HG02759 (cell line): ENCODE measurements around the gene STK32B.
"Not testable (repeated sequence)": the region's sequence is repeated elsewhere in the genome, so short reads cannot be mapped to it uniquely, and the experiment has no call there.

ENCODE experiments used
- ATAC-seq: cut with Tn5 transposase; IDR thresholded peaks from one replicate; pipeline ENCODE4 v1.9.1; 2021; ENCODE audit warnings: mild to moderate bottlenecking, moderate library complexity; ENCODE audit not compliant: unreplicated experiment

STK32B gene

DNA sequence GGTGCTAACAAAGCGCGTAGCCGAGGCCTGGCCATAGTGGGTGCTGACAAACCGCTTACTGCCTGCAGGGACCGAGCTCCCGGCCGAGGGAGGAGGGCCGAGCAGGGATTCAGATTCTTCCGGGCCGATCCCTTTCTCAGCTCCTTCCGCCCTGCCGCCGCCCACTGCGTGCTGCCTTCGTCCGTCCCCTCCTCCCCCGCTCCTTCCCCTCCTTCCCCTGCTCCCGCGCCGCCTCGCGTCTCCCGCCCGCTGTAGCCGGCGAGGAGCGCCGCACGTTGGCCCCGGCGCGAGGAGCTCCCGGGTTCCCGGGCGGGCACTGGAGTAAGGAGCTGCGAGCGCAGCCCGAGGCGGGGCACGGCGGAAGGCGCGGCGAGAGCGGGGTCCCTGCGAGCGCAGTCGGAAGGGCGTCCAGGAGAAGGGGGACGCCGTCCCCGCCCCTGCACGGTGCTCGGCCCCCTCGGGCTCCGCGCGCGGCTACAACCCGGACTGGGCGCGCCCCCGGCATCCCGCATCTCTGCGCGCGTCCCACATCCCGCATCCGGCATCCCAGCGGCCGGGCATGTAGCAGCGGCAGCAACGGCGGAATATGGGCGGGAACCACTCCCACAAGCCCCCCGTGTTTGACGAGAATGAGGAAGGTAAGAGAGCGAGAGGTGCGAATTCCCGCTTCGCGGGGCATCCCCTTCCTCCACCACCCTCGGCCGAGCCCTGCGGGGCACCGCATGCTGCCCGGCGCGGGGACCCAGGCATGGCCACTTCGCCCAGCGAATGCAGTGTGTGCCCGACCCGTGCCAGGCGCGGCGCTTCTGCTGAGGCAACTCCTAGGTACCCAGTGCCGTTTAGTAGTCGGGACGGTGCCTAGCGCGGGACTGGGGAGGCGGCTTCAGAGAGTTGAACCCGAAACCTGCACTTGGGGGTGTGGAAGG, at the start of gene STK32B:
Gene STK32B (plus strand): TSS at position 203 of the 926 bp plus-strand sequence.
- no peak for ATAC-seq

DNA sequence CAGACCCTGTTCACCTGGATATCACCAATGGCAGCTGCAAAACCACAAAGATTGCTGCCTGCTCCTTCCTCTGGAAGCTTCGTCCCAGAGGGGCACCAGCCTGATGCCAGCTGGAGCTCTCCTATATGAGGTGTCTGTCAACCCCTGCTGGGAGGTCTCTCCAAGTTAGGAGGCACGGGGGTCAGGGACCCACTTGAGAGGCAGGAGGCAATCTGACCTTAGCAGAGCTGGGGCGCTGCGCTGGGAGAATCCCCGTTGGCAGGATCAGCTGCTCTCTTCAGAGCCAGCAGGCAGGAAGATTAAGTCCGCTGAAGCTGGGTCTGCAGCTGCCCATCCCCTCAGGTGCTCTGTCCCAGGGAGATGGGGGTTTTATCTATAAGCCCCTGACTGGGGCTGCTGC, 49.6 kb upstream of the STK32B start:
- ATAC-seq: not testable (repeated sequence)

DNA sequence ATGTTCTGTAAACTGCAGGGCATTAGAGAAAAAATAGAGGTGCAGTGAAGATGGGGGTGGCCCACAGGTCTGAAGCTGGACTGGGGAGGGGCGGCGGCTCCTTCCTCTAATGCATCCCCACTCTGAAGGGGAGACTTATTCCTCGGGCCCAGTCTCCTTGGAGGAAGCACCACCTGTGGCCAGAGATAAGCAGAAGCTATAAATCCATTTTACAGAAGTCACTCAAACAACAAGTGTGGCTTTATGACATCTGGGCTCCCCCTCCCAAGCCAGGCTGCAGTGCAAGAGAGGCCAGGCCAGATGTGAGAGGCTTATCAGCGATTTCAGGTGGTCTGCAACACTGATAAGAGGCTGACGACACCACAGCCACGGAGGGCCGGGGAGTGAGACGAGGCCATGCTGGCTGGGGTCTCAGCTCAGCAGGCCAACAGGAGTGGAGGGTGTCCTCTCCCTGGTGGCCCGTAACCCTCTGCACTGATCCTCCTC, 47.9 kb upstream of the STK32B start:
- ATAC-seq: no peak

DNA sequence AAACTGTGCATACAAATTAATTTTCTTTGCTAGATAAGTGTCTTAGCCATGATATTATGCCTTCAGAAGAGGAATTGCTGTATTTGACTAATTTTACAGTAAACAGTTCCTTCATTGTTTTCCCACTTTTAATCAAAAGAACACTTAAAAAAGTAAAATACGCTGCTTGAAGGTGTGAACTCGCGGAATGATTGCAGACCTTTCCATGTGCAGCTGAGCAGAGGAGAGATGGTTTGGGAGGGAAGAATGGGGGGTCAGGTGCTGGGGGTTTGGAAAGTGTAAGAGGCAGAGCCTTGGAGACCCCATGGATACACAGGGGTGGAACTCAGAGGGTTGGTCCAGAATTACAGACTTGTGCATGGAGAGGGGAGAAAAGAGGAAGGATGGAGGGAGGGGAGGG, 47.4 kb upstream of the STK32B start:
- no peak for ATAC-seq

DNA sequence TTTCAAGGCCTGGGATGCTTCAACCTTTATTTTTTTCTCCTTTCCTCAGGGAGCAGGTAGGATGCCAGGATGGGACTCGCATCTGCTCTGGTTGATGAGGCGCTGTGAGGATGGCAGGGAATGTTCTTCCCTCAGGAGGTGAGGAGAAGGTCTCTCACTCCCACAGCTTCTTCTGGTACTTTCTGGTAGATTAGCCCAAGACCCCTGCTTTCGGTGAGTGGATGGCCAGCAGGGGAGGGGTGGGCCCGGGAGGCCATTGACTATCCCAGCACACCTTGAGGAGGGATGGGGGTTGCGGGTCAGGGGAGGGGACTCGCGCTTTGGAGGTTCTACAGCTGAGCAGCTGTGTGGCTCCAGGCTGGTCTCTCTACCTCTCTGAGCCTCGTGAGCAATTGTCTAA, 46.8 kb upstream of the STK32B start:
- no peak for ATAC-seq

DNA sequence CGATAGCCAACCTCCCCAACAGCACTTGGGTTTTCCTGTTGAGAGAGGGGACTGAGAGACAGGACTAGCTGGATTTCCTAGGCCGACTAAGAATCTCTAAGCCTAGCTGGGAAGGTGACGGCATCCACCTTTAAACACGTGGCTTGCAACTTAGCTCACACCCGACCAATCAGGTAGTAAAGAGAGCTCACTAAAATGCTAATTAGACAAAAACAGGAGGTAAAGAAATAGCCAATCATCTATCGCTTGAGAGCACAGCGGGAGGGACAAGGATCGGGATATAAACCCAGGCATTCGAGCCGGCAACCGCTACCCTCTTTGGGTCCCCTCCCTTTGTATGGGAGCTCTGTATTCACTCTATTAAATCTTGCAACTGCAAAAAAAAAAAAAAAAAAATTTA, 44.3 kb upstream of the STK32B start:
- ATAC-seq: not testable (repeated sequence)

DNA sequence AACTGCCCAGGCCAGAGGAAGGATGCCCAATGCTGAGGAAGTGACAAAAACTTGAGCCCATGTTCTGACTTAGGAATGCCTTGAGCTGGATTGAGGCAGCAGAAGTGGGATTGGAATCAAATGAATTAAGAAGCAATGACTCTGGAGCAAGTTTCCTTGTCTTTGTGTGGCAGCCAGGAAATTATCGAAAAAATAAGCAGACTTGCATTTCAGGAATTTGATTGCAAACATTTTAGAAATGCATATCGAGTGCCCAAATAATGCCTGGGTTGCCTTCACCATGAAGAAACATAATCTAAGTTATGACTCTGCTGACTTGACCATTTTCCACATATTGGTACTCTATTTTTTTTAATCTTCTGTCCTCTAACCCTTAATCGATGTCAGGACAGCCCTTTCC, 41.5 kb upstream of the STK32B start:
- no peak for ATAC-seq

DNA sequence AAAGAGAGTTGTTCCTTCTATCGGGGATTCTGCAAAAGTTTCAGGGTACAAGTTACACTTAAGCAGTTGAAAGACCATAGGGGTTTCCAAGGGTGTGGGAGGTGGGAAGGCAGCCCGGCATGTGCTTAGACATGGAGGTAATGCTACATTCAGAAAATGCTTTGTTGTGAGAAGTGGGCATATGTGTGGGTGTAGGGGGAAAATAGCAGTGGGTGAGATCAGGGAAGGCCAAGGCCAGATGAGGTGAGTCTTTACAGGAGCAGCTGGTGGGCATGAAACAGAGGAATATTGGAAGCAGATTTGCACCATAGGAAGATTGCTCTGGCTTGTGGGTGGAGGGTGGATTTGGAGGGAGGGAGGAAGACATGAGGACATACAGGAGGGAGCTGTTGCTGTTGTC, 40.3 kb upstream of the STK32B start:
- ATAC-seq: no peak

DNA sequence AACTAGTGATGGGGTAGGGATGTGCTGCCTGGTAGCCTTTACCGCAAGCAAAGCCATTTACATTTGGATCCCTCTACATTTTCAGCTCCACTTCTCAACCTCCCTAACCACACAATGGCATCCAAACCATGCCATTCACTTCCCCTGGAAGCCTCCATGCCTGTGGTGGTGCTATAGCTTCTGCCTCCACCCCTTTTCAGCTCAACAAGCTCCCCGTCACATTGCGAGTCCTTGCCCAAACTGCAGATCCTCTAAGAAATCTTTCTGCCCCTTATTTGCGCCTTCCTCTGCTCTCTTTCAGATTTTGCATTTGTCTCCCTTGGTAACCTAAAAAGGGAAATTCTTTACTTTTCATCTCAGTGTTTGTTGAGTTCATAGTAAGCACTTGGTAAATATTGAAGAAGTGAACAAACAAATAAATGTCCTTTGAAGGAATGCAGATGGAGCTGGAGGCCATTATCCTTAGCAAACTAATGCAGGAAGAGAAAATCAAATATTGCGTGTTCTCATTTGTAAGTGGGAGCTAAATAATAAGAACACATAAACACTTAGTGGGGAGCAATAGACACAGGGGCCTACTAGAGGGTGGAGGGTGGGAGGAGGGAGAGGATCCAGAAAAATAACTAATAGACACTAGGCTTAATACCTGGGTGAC, 38.9 kb upstream of the STK32B start:
- ATAC-seq: no peak

DNA sequence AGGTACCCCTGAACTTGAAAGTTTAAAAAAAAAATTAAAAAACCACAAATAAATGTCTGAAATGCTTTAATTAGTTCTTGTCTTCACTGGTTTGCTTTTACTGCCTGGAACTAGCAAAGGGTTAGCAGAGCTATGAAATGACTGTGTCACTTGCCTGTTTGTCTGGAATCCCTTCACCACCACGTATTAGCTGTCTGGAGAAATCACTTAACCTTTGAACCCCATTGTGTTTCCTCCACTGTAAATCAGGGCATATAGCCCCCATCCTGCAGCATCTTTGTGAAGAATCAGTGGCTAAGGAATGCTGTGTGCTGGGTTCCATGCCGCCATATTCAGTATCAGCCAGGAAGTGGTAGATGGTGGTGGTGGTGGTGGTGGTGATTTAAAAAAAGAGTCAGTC, 38.3 kb upstream of the STK32B start:
- no peak for ATAC-seq

DNA sequence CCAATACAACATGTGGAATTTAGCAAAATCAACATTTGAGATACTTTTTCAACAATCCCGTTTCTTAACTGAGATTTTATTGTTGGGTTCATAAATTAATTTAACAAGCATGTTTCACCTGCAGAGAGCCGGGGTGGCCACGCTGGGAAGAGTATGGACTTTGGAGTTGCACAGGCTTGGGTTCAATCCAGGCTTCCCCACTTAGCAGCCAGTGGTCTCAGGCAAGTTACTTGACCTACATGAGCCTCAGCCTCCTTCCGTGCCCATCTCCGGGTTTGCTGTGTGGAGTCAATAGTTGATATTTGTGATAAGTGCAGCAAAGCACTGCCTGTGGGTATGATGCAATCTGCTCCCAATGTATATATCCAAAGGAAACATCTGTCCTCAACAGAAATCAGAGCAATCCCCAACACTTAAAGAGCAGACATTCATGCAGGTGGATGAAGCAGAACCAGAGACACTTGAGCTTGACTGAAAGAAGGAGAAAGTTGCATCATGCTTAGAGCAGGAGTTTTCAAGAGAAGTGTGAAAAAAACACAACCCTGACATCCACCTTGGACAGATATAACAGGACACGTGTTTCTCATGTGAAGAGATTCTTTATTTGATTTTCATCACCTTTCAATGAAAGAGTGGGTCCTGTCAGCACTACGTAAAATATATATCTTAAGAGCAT, 37.1 kb upstream of the STK32B start:
- no peak for ATAC-seq

DNA sequence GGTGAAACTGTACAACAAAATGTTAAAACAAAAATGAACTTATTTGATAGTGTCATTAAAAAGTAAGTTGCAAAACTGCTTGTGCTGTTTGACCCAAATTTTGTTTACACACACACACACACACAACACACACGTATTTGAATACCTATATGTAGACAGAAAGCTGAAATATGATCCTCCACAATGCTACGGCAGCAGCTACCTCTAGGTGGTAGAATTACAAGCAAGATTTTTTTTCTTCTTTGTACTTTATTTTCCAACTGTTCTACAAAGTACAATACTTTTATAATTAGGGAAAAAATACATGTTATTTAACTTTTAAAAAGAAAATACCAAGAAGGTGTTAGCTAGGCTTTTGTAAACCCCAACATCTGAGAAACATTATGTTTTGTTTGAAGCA, 33.2 kb upstream of the STK32B start:
- no peak for ATAC-seq

DNA sequence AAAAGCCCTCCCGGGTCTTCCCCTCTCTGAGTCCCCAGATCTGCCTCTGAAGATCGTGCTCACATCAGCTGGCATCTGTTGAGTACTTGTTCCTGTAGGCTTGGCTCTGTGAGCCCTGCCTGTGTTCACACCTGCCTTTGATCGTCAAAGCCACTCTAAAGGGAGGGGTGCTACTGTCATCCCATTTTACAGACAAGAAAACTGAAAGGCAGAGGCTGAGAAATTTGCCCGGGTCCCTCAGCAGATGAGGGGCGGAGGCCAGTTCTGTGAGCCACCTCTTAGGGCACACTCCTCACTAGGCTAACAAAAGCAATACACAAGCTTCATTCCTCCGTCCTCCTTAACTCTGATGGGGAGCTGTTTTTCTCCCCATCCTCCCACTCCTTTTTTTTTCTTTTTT, 32.7 kb upstream of the STK32B start:
- no peak for ATAC-seq

DNA sequence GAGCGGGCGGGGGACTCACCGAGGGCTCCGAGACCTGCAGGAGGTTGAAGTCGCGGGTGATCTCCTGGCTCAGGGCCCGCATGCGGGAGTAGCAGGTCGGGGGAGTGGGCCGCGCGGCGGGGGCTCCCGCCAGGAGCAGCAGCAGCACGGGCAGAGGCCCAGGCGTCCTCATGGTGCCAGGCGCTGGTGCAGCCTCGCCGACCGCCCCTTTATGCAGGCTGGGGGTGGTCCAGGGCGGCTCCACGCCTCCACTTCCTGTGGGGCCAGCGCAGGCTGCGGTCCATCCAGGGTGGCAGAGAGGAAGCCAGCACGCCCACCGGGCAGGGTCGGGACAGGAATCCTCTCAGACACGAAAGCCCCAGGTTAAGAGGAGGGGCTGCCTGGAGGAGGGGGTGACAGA, 32.0 kb upstream of the STK32B start, which contains the start of gene CYTL1:
Gene CYTL1 (minus strand): TSS at position 185 of the 400 bp plus-strand sequence. CDS start 13 bp downstream, at position 172.
- ATAC-seq: no peak

DNA sequence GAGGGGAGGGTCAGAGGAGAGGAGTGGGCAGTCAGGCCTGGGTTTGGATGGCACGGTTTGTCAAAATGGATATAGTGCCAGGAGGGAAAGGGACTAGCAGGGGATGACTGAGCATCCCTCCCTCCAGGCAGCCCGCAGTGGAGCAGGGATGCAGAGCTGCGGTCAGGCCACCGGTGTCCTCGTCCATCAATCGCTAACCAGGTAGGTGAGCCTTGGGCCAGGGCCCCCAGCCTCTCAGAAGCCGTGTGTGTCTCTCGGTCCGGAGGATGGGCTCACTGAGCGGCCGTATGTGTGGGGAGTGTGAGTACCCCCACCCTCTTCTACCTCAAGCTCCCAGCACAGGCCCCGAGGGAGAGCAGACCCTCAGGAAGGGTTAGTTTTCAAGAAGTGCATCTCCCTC, 31.5 kb upstream of the STK32B start:
- no peak for ATAC-seq

DNA sequence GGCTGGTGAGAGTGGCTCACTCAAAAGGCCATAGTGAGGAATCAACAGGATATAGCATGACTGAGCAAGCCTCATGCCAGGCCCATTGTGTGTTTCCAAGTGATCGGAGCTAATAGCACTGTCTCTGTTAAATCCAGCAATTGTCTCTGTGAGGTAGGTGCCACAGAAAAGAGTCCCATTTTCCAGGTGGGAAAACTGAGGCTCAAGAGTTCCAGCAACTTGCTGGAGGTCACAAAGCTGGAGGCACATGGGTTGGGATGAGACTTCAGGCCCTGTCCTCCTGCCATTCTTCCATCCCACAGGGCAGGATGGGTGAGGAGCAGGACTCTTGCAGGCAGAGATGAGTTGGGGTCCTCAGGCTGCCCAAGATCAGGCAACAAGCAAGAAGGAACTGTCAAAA, 30.9 kb upstream of the STK32B start:
- no peak for ATAC-seq

DNA sequence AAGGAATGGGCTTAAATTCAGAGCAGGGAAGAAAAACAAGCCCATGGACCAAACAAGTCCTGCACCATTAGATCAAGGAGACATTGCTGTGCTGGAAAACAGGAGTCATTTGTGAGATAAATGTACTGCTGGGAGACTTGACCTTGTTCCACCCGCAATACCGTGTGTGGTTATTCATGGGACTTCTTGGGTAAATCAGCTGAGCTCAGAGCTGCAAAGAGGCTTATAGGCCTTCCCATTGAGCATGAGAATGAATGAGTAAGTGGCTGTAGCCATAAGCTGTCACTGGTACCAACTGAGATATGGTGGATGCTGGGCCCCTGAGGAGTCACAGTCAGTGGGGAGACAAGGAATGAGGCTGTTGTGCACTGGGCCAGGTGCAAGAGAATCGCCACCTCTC, 29.7 kb upstream of the STK32B start:
- ATAC-seq: no peak

DNA sequence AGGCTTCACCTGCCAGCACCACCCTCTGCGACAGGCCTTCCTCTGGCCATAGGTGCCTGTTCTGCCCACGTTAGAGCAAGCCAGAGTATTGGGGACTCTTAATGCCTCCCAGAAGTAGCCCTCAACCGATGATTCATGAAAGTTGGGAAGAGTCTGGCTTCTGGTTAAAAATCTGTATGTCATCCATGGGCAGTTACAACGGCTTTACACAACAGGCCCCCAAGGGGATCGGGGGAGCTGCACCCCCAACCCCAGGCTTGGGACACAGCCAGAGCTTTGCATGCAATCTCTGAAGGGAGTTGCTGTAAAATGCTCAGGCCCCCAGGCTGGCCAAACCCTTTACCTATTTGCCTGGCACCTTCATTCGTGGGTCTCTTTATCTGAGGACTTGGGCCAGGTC, 26.6 kb upstream of the STK32B start:
- no peak for ATAC-seq

DNA sequence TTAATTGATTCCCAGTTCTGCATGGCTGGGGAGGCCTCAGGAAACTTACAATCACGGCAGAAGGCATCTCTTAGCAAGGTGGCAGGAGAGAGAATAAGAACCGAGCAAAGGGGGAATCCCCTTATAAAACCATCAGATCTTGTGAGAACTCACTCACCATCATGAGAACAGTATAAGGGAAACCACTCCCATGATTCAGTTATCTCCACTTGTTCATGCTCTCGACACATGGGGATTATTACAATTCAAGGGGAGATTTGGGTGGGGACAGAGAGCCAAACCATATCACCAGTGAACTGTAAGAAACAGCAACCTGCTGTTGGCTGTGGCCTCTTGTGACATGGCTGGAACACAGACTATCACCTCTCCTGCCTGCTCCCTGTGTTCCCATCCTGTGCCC, 24.9 kb upstream of the STK32B start:
- no peak for ATAC-seq

DNA sequence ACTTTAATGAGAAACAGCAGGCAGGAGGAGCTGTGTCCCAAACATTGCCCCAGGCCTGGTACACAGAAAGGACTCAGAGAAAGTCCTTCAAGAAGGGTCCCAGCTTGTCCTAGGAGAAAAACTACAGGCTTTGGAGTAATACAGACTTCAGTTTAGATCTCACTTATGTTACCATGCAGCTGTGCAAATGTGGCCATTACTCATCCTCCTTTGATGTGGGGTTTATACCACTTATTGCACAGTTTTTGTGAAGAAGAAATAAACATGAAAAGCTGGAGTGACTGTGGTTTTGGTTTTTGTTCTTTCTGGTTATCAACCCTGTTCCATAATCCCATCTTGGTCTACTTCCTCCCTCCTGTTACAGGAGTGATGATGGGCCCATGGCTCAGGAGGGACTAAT, 23.9 kb upstream of the STK32B start:
- ATAC-seq: no peak

DNA sequence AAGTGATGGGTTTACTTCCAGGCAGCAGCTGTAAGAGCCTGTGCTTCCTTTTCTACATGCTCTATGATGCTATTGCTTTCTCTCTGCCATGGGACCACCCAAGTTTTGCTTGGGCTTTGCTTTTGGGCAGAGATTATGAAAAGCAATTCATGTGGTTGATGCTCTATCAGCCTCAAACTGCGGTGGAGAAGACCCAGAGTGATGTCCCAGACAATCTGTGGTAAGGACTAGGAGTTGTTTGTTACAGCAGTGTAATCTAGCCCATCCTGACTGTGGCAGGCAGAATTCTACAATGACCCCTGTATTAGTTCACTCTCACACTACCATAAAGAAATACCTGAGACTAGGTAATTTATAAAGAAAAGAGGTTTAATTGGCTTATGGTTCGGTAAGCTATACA, 22.8 kb upstream of the STK32B start:
- no peak for ATAC-seq

DNA sequence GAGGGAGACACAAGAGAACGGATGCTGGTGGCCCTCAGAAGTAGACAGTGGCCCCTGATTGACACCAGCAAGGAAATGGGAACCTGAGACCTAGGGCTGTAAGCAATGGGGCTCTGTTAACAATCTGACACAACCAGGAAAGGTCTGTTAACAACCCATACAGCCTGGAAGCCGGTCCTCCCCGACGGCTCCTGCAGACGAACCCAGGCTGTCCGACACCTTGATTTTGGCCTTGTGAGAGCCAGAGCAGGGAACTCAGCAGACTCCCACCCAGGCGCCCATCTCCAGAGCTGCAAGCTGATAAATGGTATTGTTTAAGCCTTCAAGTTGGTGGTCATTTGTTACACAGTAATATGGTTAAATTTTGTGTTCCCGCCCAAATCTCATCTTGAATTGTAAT, 21.8 kb upstream of the STK32B start:
- ATAC-seq: no peak
